MM.1S (cell line): ENCODE data around the gene AGR3.

Source experiments
- DNase-seq: peaks from one replicate; pipeline ENCODE4 v3.0.0-alpha.2; 2015
- H2AFZ ChIP-seq: fragments of 300-600 bp; sonication (generic); 2 replicates; pipeline ENCODE4 v1.6.0; 2016; ENCODE audit warnings: antibody characterized with exemption, low read length
- H3F3A ChIP-seq: fragments of 300-600 bp; sonication (generic); 2 replicates; pipeline ENCODE4 v1.6.1; 2016; ENCODE audit warnings: mild to moderate bottlenecking, antibody characterized with exemption, low read length, moderate library complexity, mixed read lengths; ENCODE audit not compliant: insufficient read depth
- H3K27ac ChIP-seq: fragments of 300-600 bp; sonication (generic); 2 replicates; pipeline ENCODE4 v1.5.1; 2016; ENCODE audit warnings: mild to moderate bottlenecking, low read length
- H3K27me3 ChIP-seq: fragments of 300-600 bp; sonication (generic); replicated peaks from 2 replicates; pipeline ENCODE4 v1.6.0; 2016; ENCODE audit warnings: low read length; ENCODE audit not compliant: insufficient read depth
- H3K36me3 ChIP-seq: fragments of 300-600 bp; sonication (generic); replicated peaks from 2 replicates; pipeline ENCODE4 v1.6.1; 2016; ENCODE audit warnings: mild to moderate bottlenecking, low read length, mixed read lengths; ENCODE audit not compliant: insufficient read depth
- H3K4me1 ChIP-seq: fragments of 300-600 bp; sonication (generic); 2 replicates; pipeline ENCODE4 v1.6.1; 2016; ENCODE audit warnings: low read length, mixed read lengths
- H3K4me2 ChIP-seq: fragments of 300-600 bp; sonication (generic); 2 replicates; pipeline ENCODE4 v1.6.0; 2016; ENCODE audit warnings: low read depth, low read length
- H3K4me3 ChIP-seq: fragments of 300-600 bp; sonication (generic); 2 replicates; pipeline ENCODE4 v1.5.1; 2016; ENCODE audit warnings: low read length, mixed read lengths
- H3K79me2 ChIP-seq: fragments of 300-600 bp; sonication (generic); 2 replicates; pipeline ENCODE4 v1.6.1; 2016; ENCODE audit warnings: mixed run types, low read length, mixed read lengths
- H3K9ac ChIP-seq: fragments of 300-600 bp; sonication (generic); 2 replicates; pipeline ENCODE4 v1.6.1; 2016; ENCODE audit warnings: low read length, mixed read lengths
- H3K9me2 ChIP-seq: fragments of 300-600 bp; sonication (generic); replicated peaks from 2 replicates; pipeline ENCODE4 v1.6.1; 2016; ENCODE audit warnings: mild to moderate bottlenecking, low read length, mixed read lengths; ENCODE audit not compliant: insufficient read depth
- H3K9me3 ChIP-seq: fragments of 300-600 bp; sonication (generic); replicated peaks from 2 replicates; pipeline ENCODE4 v1.6.1; 2016; ENCODE audit warnings: mild to moderate bottlenecking, low read length, mixed read lengths; ENCODE audit not compliant: insufficient read depth
- H4K20me1 ChIP-seq: fragments of 300-600 bp; sonication (generic); 2 replicates; pipeline ENCODE4 v1.6.1; 2016; ENCODE audit warnings: mild to moderate bottlenecking, low read length, moderate library complexity, mixed read lengths; ENCODE audit not compliant: insufficient read depth
- CTCF ChIP-seq: fragments of 300-600 bp; sonication (generic); IDR thresholded peaks from 2 replicates; pipeline ENCODE4 v1.5.1; 2016; ENCODE audit warnings: antibody characterized with exemption, low read length, mixed read lengths
- EZH2 ChIP-seq: fragments of 300-600 bp; sonication (generic); optimal IDR thresholded peaks from 2 replicates; pipeline ENCODE3; 2017; ENCODE audit warnings: low read depth, mild to moderate bottlenecking, antibody characterized with exemption, low read length, mixed read lengths
- EZH2phosphoT487 ChIP-seq: fragments of 300-600 bp; sonication (generic); IDR thresholded peaks from 2 replicates; pipeline ENCODE4 v1.6.1; 2018; ENCODE audit warnings: antibody characterized with exemption, low read length

AGR3 gene

GRCh38 chr7:16881844-16882243 is at the start of gene AGR3:
AGR3 (minus strand) TSS chr7:16881983; CDS start chr7:16878618, 3,365 bp downstream.
- Histone ChIP-seq H3K27ac (no peak within 1 kb of the TSS), H3F3A (no peaks in the 10 kb centered on the region), H3K79me2 (no peaks in the 10 kb centered on the region), H3K27me3 (no peaks in the 10 kb centered on the region), H3K4me3 (no peak within 1 kb of the TSS), H4K20me1 (no peaks in the 10 kb centered on the region), H3K4me1 (no peaks in the 10 kb centered on the region), H3K36me3 (no peaks in the 10 kb centered on the region), H2AFZ (no peak within 1 kb of the TSS), H3K9me3 (no peaks in the 10 kb centered on the region), H3K9ac (no peak within 1 kb of the TSS), H3K4me2 (no peak within 1 kb of the TSS), H3K9me2 (no peaks in the 10 kb centered on the region)
- no peak for DNase-seq
- TF ChIP-seq EZH2: no peak
- TF ChIP-seq CTCF: no peak
- TF ChIP-seq EZH2phosphoT487: no peak

GRCh38 chr7:16930946-16931345 is 49.2 kb upstream of the AGR3 start:
- no peaks in the 10 kb centered on the region for H3K79me2 ChIP-seq
- H3K9ac ChIP-seq: no peak overlapping the region
- peaks cover 7% of the 10 kb centered on the region for H3K4me1 ChIP-seq
- H3F3A ChIP-seq: no peaks in the 10 kb centered on the region
- DNase-seq: peak; percentile 27
- TF ChIP-seq EZH2phosphoT487: no peak
- H3K4me3 ChIP-seq: no peak overlapping the region
- H3K27me3 ChIP-seq: no peaks in the 10 kb centered on the region
- no peaks in the 10 kb centered on the region for H3K9me3 ChIP-seq
- no peaks in the 10 kb centered on the region for H4K20me1 ChIP-seq
- no peak overlapping the region for H3K4me2 ChIP-seq
- no peak overlapping the region for H3K27ac ChIP-seq
- no peak overlapping the region for H2AFZ ChIP-seq
- no peaks in the 10 kb centered on the region for H3K36me3 ChIP-seq
- no peaks in the 10 kb centered on the region for H3K9me2 ChIP-seq

- Histone ChIP-seq H3K9me2 (no peaks in the 10 kb centered on the region), H3K27ac (peak overlapping the region; percentile 22; the same call in 1 of the 2 replicates), H3F3A (no peaks in the 10 kb centered on the region), H4K20me1 (no peaks in the 10 kb centered on the region), H3K27me3 (no peaks in the 10 kb centered on the region), H3K4me3 (no peak overlapping the region), H3K9me3 (no peaks in the 10 kb centered on the region), H3K9ac (no peak overlapping the region), H2AFZ (no peak overlapping the region), H3K79me2 (no peaks in the 10 kb centered on the region), H3K4me2 (no peak overlapping the region), H3K4me1 (peaks cover 12% of the 10 kb centered on the region), H3K36me3 (no peaks in the 10 kb centered on the region)
- TF ChIP-seq EZH2: no peak
- DNase-seq: peak; percentile 45
Observed at GRCh38 chr7:16929146-16929762, 47.5 kb upstream of the AGR3 start.

DNA sequence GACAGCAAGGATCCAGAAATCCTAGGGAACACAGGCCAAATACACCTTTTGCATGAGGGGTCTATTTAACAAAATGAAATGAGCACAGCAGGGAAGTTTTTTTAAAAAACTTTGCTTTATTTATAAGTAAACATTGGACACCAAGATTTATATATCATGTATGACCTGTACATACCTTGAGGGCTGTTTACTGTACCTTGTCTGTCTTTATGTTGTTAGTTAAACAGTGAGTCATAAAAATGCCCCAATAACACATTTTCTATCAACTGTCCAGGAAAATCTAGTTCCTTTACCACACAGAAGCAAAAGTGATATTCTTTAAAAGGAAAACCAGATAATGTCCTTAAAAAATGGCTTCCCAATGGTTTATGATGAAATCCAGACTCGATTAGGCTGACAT is 45.1 kb upstream of the AGR3 start:
- H3K9me2 ChIP-seq: no peaks in the 10 kb centered on the region
- H3F3A ChIP-seq: no peaks in the 10 kb centered on the region
- H3K79me2 ChIP-seq: no peaks in the 10 kb centered on the region
- H4K20me1 ChIP-seq: no peaks in the 10 kb centered on the region
- no peak overlapping the region for H3K9ac ChIP-seq
- no peak overlapping the region for H3K27ac ChIP-seq
- peaks cover 12% of the 10 kb centered on the region for H3K4me1 ChIP-seq
- TF ChIP-seq CTCF (no peak), EZH2 (no peak), EZH2phosphoT487 (no peak)
- no peaks in the 10 kb centered on the region for H3K9me3 ChIP-seq
- DNase-seq: no peak
- H3K4me3 ChIP-seq: no peak overlapping the region
- no peaks in the 10 kb centered on the region for H3K36me3 ChIP-seq
- no peaks in the 10 kb centered on the region for H3K27me3 ChIP-seq
- no peak overlapping the region for H2AFZ ChIP-seq
- no peak overlapping the region for H3K4me2 ChIP-seq
